ENCODE results near the gene IGSF11.

IGSF11 gene

GRCh38 chr3:118990823-118991560, 43.7 kb downstream of the IGSF11 start:
- no peak for DNase-seq (ENCODE audit: low read depth)
- no peak for TF ChIP-seq CTCF (conservative IDR thresholded peaks at IDR 0.05; ENCODE audit: low read depth, low read length)
- H3K4me3 ChIP-seq (ENCODE audit: low read depth, low read length): no peak overlapping the region

GRCh38 chr3:118988198-118989130, 46.2 kb downstream of the IGSF11 start:
- DNase-seq (ENCODE audit: low read depth): no peak
- TF ChIP-seq CTCF (conservative IDR thresholded peaks at IDR 0.05; ENCODE audit: low read depth, low read length): no peak
- H3K4me3 ChIP-seq (ENCODE audit: low read depth, low read length): no peak overlapping the region

DNA sequence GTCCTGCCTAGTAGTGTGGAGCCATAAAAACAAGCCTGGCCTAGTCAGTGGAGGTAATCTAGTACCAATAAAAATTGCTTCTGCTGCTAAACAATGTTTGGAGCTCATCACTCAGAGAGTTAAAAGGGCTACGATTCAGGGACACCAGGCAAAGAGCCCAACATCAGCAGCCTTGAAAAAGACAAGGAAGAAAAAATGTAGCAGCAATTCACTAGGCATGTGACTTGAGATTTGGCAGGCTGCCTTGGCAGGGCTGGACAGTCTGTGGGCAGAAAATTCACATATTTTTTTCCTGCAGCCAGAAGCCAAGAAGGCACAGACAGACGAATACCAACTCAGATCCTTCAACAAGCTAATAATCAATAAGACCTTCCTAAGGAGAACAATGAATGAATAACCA, 47.2 kb downstream of the IGSF11 start:
- H3K4me3 ChIP-seq (ENCODE audit: low read depth, low read length): no peak overlapping the region
- no peak for TF ChIP-seq CTCF (conservative IDR thresholded peaks at IDR 0.05; ENCODE audit: low read depth, low read length)
- peak; percentile 27 for DNase-seq (ENCODE audit: low read depth)

GRCh38 chr3:118986734-118987133, 47.9 kb downstream of the IGSF11 start:
- no peak for DNase-seq (ENCODE audit: low read depth)
- no peak for TF ChIP-seq CTCF (conservative IDR thresholded peaks at IDR 0.05; ENCODE audit: low read depth, low read length)
- H3K4me3 ChIP-seq (ENCODE audit: low read depth, low read length): no peak overlapping the region

DNA sequence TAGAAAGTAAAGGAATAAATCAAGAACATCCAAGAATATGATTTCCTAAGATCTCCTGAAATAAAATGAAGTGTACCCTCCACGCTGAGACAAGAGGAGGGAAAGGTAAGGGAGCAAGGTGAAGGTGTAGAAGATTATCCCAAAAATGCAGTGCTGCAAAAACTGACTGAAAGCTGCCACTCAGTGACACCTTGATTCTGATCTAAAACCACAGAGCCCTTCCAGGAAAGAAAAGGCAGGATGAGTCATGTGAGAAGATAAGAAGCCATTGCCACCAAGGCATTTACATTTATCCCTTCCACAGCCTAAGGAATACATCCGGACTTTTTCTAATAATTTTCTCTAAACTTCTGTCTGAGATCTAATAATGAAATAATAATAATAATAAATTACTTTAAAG, 49.9 kb downstream of the IGSF11 start:
- DNase-seq (ENCODE audit: low read depth): no peak
- no peak for TF ChIP-seq CTCF (conservative IDR thresholded peaks at IDR 0.05; ENCODE audit: low read depth, low read length)
- H3K4me3 ChIP-seq (ENCODE audit: low read depth, low read length): no peak overlapping the region

DNA sequence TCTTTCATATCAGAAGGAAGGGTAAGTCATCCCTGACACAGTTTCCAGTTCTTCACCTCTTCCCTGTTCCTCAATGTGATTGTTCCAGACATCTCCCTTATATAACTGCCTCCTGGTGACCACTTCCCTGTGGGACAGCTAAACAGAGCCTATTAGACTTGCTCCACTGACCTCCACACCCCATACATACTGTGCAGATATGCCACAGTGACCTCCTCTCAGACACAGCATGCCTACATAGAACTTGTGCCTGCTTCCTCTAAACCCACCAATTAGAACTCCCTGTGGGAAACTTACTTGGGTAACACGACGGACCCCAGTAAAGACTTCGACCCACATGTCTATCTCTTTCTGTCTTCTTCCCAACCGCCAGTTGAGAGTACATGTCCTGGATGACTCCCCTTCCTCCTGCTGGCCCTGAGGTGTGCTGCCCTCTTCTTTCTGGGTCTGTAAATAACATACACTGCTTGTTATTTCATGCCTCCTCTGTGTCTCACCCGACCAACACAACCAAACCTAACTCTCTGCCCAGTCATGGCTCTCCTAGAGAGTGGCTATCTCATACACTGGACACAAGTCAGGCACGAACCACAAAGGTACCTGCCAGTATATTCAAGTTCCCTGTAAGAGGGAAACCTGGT, 53.0 kb downstream of the IGSF11 start:
- DNase-seq (ENCODE audit: low read depth): no peak
- no peak for TF ChIP-seq CTCF (conservative IDR thresholded peaks at IDR 0.05; ENCODE audit: low read depth, low read length)

More for the DNA sequence above, 53.0 kb downstream of the IGSF11 start:
- H3K4me3 ChIP-seq (ENCODE audit: low read depth, low read length): no peak overlapping the region
